Measurements from ENCODE around the gene AFTPH.

DNA sequence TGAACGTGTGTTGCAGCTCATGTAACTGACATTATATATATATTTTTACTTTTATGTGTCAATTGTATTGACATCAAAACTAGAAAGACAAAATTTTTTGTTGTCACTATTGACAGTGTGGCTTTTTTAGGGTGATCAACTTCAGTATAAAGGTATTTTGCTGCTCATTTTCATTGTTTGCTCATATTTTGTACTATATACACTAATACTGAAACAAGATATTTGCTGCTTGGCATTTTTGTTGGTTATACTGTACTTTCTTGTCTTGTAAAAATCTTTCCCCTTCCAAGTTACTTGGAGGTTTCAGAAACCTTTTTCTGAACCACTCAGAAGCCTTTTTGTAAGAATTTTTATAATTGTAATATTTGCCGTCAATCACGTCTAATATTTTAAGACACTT lies 16.5 kb downstream of the AFTPH start:
- TF ChIP-seq POLR2A (IDR thresholded peaks at IDR 0.05; ENCODE audit: low read length) (no peak), GATA1 (IDR thresholded peaks at IDR 0.05; ENCODE audit: low read depth, low read length) (no peak)
